Forelimb muscle (tissue), 1 donor: ENCODE measurements around the gene HPCA. TPM values are rescaled to one million over a fixed set of nuclear protein-coding genes. Genes with fewer than 3 reads are reported as not detected.

Source experiments
- DNase-seq: peaks from one replicate; pipeline ENCODE4 v3.0.0-alpha.2; 2013; ENCODE audit warnings: low read depth
- polyA plus RNA-seq: library from polyadenylated mRNA; unstranded; fragments of 120-200 nt; gene quantifications from one replicate; pipeline ENCODE4 v1.2.1, GENCODE V29; 2013; ENCODE audit not compliant: insufficient read length

Gene HPCA
- polyA plus RNA-seq, 1 donor: 0.15 TPM

GRCh38 chr1:32889731-32890278 is 3.5 kb downstream of the HPCA start:
- DNase-seq: no peak

DNA sequence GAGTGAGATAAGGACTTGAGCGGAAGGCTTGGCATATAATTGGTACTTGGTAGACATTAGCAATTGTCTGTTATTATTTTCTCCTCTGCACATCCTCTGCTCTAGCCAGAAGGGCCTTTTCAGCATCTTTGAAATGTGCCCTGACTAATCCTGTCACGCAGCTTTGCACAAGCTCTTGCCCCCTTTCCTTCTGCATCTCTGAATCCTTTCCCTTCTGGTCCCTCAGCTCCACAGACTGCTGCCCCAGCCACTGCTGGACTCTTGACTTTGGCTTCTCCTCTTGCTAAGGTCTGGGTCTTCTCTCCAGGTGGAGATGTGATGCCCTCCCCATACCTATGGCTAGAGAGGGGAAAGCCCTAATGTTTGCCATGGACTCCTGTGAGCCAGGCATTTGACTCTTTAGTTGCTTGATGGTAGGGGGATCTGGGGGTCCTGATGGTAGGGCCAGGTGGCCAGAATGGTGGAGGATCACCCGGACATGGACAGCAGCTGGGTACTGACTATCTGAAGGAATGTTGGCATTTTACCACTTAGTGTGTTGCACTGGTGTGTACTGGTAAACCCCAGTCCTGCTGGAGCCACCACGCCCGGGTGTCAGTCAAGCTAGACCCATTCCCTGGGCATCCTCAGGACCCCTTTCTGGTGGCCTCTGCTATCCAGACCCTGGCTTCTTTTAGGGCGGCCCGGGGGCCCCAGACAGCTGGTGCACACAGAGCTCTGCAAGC is 4.4 kb downstream of the HPCA start:
- DNase-seq: no peak

GRCh38 chr1:32891241-32891570 is 4.9 kb downstream of the HPCA start:
- DNase-seq: no peak

DNA sequence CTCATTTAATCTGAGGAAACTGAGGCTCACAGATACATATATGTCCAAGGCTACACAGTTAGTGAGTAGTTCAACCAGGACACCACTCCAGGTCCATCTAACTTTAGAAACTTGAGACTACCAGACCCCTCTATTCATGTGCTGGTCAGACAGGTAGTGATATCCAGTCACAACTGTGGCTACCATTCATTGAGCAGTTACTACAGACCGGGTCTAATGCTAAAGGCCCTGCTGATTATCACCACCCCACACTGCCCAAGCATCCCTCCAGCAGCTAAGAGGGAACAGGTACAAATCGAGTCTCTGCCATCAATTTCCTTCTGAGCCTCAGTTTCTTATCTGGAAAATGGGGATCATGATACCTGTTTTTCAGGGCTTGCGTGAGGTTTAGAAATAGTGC is 5.3 kb downstream of the HPCA start:
- DNase-seq: no peak

DNA sequence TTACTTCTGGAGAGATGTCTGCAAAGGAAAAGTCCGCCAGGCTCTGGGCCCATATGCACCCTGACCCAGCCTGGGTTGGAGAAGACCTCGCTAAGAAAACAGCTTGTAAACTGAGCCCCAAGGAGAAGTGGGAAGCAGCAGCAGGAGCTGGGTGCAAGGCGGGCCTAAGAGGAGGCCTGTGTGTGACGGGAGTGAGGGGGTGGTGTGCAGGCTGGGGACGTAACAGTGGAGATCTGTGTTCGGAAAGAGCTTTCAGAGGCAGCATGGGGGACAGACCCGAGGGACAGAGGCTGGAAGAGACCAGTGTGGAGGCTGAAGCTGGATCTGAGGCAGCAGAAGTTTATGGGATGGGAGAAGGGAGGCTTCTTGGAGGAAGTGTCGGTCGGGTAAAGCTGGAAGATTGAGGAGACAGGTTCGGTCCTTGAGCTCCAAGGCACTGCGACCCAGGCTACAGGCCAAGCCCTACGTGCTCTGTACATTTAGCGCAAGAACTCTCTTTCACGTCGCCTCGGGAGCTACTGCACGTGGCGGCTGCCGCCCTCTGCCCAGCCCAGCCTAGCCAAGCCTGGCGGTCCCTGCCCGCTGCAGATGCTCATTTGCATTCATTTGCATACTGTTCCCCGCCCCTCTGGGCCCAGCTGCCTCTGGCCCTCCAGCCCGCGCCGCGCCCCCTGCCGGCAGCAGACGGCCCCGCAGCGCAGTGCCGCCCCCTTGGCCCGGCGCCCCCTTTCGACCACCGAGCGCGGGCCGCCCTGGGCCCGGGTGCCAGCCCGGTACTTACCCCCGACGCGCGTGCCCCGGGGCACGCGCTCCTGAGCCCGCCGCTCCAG is 6.3 kb downstream of the HPCA start:
- DNase-seq: no peak

DNA sequence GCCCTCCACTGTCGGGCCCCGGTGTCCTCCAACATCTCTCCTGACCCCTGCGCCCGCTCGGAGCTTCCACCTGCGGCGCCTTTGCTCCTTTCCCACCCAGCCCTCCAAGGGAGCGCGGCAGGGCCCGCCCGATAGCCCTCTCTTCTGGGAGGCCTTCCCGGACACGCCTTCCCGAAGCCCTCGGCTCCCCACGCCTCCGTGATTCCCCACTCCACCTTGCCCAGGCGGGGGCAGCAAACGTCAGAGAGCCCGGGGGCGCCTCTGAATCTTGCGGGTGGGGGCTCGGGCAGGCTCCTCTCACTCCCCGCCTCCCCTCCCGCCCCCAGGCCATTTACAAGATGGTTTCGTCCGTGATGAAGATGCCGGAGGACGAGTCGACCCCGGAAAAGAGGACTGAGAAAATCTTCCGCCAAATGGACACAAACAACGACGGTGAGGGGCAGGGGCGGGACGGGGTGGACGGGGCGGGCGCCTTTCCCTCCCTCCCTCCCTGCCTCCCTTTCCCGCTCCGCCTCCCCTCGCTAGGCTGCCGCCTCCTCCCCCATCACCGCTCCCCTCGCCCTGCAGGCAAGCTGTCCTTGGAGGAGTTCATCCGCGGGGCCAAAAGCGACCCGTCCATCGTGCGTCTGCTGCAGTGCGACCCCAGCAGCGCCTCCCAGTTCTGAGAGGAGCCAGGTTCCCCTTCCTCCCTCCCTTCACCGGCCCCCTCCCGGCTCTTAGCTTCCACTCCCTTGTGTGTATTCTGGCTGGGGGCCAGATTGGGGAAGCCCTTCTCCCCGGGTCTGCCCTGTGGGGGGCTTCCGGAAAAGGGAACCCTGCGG is 7.1 kb downstream of the HPCA start:
- DNase-seq: no peak

- no peak for DNase-seq
Measured at GRCh38 chr1:32894019-32894600, 7.8 kb downstream of the HPCA start.

- no peak for DNase-seq
Measured at GRCh38 chr1:32894681-32895080, 8.4 kb downstream of the HPCA start.

- DNase-seq: no peak
Measured at GRCh38 chr1:32895325-32896215, 9.3 kb downstream of the HPCA start.

DNA sequence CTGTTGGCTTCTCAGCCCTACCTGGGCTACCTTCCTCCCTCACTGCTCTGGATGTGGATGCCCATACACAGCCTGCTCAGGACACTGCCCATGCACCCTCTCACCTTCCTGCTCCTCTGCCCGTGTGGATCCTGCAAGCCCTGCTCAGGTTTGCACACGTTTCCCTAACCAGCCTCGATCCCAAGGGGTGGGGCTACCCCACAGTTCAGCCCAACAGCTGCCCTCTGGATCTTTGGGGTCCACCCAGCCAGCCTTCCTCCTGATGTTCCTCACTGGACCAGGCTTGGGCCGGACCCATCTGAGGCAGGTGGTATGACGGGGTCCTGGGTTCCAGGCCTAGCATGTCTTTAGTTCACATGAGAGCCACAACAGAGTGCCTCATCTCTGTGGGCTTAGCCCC is 10.2 kb downstream of the HPCA start:
- no peak for DNase-seq

GRCh38 chr1:32897082-32898049 is 11.1 kb downstream of the HPCA start:
- no peak for DNase-seq

DNA sequence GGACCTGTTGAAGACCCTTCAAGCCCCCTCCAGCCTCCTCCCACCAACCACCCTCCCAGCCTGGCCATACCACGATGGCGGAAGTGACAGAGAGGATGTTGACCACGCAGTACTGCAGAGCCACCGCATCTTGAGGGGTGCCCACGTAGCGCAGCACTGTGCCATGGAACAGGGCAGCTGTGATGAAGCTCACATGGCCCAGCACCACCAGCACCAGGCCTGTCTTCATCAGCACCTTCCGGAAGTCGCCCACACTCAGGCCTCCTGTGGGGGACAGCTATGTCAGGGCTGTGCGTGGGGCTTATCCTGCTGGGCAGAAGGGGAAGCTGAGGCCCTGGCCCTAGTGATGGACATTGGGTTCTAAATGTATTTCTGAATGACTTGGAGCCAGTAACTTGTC is 11.8 kb downstream of the HPCA start:
- DNase-seq: no peak

GRCh38 chr1:32898958-32899357 is 12.7 kb downstream of the HPCA start:
- no peak for DNase-seq

GRCh38 chr1:32899586-32900296 is 13.4 kb downstream of the HPCA start:
- no peak for DNase-seq

- DNase-seq: no peak
Measured at GRCh38 chr1:32900371-32900955, 14.2 kb downstream of the HPCA start.

- no peak for DNase-seq
Measured at GRCh38 chr1:32900956-32901822, 14.9 kb downstream of the HPCA start, which contains the start of gene TMEM54. Gene TMEM54, minus strand, starts transcription at chr1:32901389. Its CDS starts 151 bp downstream, at chr1:32901238.

GRCh38 chr1:32901823-32902534 is 15.7 kb downstream of the HPCA start:
- no peak for DNase-seq
